GM20000 (cell line): ENCODE measurements around the gene SLC35F4.

Experiments used
- DNase-seq: peaks from one replicate; pipeline ENCODE4 v3.0.0; 2012; ENCODE audit warnings: low spot score
- CTCF ChIP-seq: IDR thresholded peaks from 2 replicates; pipeline ENCODE4 v1.5.1; 2012; ENCODE audit warnings: mild to moderate bottlenecking, control low read depth; ENCODE audit errors: extremely low read depth, missing control alignments

Gene SLC35F4

GRCh38 chr14:57707219-57707618 lies 158.7 kb downstream of the SLC35F4 start:
- no peak for TF ChIP-seq CTCF

GRCh38 chr14:57704763-57705162 lies 161.1 kb downstream of the SLC35F4 start:
- DNase-seq: no peak
- no peak for TF ChIP-seq CTCF

More at GRCh38 chr14:57707219-57707618, 158.7 kb downstream of the SLC35F4 start:
- no peak for DNase-seq

GRCh38 chr14:57699947-57700346 lies 165.9 kb downstream of the SLC35F4 start:
- no peak for TF ChIP-seq CTCF
- no peak for DNase-seq

- no peak for DNase-seq
- no peak for TF ChIP-seq CTCF
These were observed 173.2 kb downstream of the SLC35F4 start for GRCh38 chr14:57692671-57693070.

- no peak for TF ChIP-seq CTCF
- no peak for DNase-seq
These were observed 178.5 kb downstream of the SLC35F4 start for GRCh38 chr14:57687416-57687815.

- TF ChIP-seq CTCF: no peak
- no peak for DNase-seq
These were observed 179.6 kb downstream of the SLC35F4 start for GRCh38 chr14:57686304-57686703.

GRCh38 chr14:57671021-57671420 lies 194.9 kb downstream of the SLC35F4 start:
- no peak for TF ChIP-seq CTCF
- no peak for DNase-seq
